ENCODE measurements around the gene VPS13D.

- TF ChIP-seq, protein P1, sequence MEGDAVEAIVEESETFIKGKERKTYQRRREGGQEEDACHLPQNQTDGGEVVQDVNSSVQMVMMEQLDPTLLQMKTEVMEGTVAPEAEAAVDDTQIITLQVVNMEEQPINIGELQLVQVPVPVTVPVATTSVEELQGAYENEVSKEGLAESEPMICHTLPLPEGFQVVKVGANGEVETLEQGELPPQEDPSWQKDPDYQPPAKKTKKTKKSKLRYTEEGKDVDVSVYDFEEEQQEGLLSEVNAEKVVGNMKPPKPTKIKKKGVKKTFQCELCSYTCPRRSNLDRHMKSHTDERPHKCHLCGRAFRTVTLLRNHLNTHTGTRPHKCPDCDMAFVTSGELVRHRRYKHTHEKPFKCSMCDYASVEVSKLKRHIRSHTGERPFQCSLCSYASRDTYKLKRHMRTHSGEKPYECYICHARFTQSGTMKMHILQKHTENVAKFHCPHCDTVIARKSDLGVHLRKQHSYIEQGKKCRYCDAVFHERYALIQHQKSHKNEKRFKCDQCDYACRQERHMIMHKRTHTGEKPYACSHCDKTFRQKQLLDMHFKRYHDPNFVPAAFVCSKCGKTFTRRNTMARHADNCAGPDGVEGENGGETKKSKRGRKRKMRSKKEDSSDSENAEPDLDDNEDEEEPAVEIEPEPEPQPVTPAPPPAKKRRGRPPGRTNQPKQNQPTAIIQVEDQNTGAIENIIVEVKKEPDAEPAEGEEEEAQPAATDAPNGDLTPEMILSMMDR (IDR thresholded peaks at IDR 0.05), result no peak
- no peak for TF ChIP-seq POLR2A (IDR thresholded peaks at IDR 0.05)
Observed at GRCh38 chr1:12411098-12411497, 181.3 kb downstream of the VPS13D start.

Data from esophagus squamous epithelium (tissue), 4 donors.